NCI-H82 (cell line): ENCODE measurements around the gene CLEC2A.
A peak's percentile ranks its signal among the peaks of the same experiment; 100 is the strongest.
"Not testable (repeated sequence)": the region's sequence is repeated elsewhere in the genome, so short reads cannot be mapped to it uniquely, and the experiment has no call there.

Experiments used
- DNase-seq: peaks from one replicate; lab custom pipeline; 2025; lab: John Stamatoyannopoulos, UW

The CLEC2A gene

DNA sequence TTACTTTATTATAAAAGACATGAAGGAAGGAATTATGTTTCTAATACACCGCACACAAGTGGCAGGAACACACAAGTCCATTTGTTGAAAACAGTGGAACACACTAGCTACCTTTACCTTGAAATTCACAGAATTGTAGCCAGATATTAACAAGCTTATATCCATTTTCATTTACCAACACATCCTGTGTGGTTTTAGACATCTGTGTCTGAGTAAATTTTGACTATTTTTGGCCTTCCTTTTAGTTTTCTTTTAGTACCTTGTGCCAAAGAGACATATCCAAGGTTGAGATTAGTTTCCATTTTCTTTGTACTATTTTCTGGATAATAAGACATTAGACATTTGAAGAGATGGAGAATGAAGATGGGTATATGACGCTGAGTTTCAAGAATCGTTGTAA is 50.9 kb downstream of the CLEC2A start, which contains the start of gene KLRF2:
TSS of gene KLRF2 (plus strand) at position 244 of the 400 bp plus-strand sequence. CDS start at position 351, 107 bp downstream.
- no peak for DNase-seq

- DNase-seq: no peak
These were observed 51.6 kb downstream of the CLEC2A start for GRCh38 chr12:9880532-9881078.

- not testable (repeated sequence) for DNase-seq
These were observed 56.0 kb downstream of the CLEC2A start for GRCh38 chr12:9876120-9876519.

DNA sequence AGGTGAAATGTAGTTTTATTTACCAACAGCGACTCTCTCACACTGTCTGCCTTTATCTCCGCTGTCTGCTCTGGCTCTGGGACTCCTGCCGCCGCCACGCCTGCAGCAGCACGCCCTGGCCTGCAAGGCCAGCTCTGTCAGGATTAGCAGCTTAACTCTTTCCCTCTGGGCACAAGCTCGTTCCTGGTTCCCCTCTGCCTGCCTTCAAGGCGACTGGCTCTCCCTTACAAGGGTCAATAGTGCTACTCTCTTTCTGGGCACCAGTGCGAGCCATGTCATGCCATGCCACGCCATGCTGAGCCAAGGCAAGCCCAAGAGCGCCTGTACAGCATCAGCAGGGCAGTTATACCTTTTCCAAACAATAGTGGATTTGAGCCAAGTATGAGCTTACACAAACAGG is 59.4 kb downstream of the CLEC2A start:
- peak; percentile 47 for DNase-seq

GRCh38 chr12:9872162-9872561 is 60.0 kb downstream of the CLEC2A start:
- DNase-seq: no peak

GRCh38 chr12:9870286-9870866 is 61.8 kb downstream of the CLEC2A start:
- DNase-seq: no peak

DNA sequence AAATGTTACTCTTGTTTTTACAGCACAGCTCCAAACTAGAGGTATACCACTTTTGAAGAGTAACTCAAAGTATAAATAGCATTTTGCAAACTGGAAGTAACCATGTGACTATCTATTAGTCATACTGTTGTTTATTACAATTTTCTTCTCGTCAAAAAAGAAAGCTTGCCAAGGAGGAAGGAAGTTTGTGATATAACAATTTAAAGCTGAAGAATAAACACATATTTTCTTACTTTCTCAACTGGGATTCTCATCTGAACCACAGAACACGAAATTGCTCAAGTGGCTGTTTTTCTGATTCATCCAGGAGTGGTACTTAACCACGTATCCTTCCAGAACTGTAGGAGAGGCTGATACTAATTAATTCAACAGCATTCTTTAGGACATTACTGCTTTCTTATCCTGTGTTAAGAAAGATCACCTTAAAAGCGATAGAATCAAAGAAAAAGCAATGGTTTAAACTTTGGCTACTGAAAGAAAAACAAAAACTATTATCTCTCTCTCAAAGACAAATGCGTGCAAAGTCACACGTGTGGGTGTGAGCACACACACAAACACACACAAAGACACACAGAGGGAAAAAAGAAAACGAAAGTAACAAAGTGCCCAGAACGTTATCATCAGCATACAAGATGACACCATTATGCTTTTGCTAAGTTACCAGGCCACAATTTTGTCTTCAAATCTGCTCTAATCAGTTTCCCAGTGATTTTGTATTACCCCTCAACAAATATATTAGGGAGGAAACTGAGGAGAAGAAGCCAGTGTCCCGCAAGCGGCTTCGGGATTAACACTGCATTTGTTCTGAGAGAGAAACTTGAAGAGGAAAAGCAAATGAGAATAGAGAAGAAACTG is 62.6 kb downstream of the CLEC2A start, which contains the start of gene CLEC2B:
TSS of gene CLEC2B (minus strand) at position 48 of the 855 bp plus-strand sequence.
- DNase-seq: no peak

DNA sequence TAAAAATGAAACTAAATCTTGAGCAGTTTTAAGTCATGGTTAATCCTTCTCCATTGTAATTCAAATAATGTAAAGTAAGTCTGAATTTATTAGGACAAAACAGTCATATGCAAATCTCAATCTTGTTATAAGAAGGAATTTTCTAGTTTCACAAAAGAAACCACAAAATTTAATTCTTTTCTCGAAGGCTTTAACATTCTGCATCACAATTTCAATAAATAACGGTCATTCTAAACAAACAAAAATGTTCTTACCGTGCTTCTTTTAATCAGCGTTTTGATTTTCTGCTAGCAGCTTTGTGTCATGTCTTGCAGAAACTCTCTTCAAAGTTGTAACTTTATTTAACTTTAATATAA is 63.2 kb downstream of the CLEC2A start:
- no peak for DNase-seq

DNA sequence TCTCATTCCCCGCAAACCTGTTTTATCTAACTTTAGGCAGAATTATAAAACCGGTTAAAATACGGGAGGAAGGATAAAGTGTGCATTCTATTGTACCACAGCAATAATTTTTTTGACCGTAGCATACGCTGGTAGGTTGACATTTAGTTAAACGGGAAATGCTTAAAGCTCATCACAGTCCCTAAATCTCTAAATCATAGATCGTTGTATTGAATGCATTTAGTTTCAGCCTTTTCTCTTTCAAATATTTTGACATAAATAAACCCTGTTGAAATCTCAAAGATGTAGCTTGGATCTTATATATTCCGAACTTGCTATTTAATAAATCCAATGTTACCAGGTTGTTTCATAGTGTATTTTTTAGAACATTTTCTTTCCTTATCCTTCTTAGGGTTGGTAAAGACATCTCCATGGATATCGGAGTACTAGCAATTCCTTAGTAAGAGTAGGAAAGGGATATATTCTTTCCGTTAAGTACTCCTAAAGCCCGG is 63.8 kb downstream of the CLEC2A start:
- DNase-seq: no peak

DNA sequence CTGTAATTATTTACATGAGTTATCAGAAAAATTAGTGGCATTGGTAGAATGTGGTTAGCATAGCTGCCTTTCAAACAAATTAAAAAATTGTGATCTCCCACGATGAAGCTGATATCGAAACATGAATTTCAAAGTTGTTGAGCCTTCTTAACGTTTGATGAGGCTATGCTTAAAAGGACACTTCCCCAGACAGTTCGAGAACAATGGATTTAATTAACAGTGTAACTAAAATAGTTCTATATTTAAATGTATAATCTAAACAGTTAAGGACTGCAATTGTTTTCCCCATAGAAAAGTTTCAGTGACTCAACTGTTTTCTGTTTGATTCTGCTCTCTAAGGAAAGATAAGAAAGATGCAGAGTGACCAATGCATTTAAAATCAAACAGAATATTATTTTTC is 64.6 kb downstream of the CLEC2A start:
- DNase-seq: no peak

- DNase-seq: no peak
These were observed 65.3 kb downstream of the CLEC2A start for GRCh38 chr12:9866860-9867269.

- DNase-seq: no peak
These were observed 67.1 kb downstream of the CLEC2A start for GRCh38 chr12:9864913-9865675.
